GM21526 (cell line): ENCODE data around the gene ZBTB25.

Experiments used
- ATAC-seq: cut with Tn5 transposase; IDR thresholded peaks from one replicate; pipeline ENCODE4 v1.9.1; 2021; ENCODE audit warnings: moderate library complexity; ENCODE audit not compliant: unreplicated experiment, low FRiP score

ZBTB25 gene, protein sequence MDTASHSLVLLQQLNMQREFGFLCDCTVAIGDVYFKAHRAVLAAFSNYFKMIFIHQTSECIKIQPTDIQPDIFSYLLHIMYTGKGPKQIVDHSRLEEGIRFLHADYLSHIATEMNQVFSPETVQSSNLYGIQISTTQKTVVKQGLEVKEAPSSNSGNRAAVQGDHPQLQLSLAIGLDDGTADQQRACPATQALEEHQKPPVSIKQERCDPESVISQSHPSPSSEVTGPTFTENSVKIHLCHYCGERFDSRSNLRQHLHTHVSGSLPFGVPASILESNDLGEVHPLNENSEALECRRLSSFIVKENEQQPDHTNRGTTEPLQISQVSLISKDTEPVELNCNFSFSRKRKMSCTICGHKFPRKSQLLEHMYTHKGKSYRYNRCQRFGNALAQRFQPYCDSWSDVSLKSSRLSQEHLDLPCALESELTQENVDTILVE

DNA sequence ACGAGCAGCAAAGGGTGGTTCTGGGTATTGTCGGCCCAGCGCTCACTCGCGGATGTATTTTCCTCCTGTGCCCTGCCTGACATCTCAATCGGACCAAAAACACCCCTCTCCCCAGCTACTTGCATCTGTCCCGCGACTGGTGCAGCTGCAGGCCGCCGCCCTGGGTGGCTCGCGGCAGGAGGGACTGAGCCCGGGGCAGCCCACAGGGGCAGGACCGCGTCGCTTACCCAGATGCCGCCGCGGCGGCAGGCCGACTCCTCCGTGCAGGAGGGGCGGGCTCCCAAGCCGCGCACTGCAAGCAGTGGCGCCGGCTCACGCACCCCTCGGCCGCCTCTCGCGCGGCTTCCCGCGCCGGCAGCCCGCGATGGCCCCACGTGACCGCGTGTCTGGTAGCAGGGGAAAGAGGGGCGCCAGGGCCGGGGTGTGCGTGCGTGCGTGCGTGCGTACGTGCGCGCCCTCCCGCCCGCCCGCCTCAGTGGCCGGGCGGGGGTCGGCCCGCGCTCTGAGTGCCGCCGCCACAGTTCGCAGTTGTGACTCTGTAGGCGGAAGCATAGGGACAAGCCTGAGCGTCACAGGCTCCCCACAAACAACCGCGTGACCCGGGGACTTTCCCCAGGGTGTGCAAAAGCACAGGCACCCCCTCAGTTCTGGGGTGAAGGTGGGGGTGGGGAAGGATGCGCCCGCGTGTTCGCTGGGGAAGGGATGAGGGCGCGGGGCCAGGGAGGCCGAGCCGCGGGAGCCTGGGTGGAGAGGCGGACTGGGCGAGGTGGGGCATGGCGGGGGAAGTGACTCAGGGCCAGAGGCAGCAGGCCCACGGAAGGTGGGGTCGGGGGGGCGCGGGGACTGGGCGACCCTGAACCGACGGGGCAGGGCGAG, at the start of gene ZBTB25:
TSS of gene ZBTB25 (minus strand) at position 405 of the 876 bp plus-strand sequence. CDS start 13,305 bp downstream, outside the sequence.
- peak; percentile 52 for ATAC-seq

DNA sequence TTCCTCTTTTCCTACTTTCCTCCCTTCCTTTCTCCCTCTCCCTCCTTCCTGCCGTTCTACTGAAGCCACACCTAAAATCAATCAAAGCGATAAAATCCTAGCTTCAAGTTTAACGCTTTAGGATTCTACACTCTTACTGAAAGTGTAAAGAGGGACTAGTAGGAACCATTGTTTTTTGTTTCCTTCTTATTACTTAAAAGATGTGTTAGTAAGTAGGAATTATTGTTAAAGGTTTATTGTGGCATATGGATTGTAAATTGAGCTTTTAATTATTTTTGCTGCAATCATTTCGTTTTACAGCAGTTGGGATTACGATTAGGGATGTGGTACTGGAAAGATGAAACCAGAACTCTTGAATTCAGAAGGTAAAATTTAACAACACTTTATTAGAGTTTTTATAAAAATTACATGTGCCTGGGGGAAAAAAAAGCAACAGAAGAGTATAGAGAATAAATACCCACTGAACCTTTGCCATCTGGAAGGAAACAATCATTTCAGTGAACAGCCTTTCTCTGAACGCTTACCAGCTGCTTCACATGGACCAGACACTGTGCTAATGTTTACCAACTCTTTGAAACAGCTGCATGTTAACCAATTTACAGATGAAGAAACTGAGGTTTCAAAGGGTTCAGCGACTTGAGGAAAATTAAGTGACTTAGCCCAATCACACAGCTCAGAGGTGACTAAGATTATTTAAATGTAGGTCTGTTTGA, 47.1 kb upstream of the ZBTB25 start:
- ATAC-seq: no peak

DNA sequence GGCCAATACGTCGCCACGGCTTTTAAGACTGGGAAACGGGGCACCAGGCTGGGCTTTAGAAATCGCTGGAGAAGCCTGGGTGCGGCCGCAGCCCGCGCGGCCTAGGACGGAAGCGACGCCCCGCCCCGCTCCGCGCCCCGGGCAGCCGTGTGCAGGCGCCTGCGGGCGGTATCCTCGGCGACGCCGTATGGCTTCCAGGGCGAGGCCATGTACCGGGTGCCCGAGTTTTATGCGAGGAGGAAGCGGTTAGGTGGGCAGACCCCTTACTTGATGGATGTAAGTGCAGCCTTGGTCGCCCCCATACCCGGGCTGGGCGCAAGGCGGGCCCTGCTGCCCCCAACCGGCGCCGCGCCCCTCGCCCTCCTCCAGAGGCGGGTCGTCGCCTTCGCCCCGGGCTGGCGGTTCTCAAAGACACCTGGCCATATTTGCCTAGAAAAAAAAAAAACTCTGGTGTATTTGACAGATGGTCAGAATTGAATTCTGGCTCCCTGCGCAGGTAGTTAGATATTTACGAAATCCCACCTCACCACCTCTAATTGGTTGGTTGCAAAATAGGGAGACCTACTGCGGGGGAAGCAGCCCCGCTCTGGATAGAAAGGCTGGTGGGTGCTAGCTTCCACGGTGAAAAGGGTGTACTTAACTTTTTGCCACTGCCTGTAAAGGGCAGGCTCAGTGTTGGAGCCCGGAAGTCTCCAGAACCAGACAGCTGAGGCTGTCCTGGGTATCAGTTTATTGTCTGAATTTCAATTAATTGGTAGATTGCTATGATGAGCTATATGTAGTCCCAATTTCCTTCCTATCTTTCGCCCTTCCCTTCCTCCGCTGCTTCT, 46.4 kb upstream of the ZBTB25 start, which contains the start of gene PPP1R36:
TSS of gene PPP1R36 (plus strand) at position 171 of the 830 bp plus-strand sequence. CDS start at position 208, 37 bp downstream.
- ATAC-seq: no peak

DNA sequence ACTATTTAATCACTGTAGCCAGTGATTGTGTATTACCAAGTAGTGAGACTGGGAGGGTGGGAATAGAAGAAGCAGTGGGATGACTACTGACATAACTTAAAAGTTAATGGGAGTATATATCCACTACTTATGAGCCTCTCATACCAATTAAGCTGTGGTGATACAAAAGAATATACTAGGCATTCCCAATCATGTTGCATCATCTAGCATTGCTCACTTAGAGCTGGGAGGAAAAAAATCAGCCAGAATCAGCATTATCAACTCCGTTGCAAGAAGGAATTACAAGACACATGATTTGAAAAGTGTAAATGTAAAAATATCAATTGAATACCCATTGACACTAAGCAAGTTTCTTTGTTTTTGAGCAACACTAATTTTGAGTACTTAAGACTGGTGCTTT, 45.4 kb upstream of the ZBTB25 start:
- no peak for ATAC-seq

DNA sequence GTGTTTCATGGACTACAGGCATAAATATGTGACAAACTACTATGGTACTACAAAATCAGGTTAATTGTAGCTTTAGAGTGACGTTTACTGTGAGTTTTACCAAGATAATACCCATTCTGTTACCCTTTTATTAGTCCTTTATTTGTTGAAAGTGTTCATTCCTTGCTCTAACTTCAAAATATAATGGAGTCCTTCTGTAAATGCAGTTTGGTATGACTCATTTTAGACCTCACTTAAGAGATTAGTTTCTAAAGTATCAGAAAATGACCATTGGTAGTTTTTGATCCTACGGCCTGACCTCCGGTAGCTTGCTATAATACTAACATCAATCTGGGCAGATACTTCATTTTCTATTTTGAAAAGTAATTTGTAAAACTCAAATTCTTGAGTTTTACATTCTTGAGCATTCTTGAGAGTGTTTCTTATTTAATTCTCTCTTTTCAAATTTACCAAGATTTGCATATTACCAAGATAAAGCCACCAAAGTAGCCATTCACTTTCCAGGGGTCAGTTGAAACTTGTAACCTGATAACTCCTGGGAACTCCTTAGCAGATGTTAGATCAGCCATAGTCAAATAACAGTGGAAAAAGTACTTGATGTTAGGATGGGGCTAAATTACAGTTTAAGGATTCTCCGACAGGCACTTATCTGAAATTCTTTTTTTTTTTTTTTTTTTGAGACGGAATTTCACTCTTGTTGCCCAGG, 41.1 kb upstream of the ZBTB25 start:
- no peak for ATAC-seq

DNA sequence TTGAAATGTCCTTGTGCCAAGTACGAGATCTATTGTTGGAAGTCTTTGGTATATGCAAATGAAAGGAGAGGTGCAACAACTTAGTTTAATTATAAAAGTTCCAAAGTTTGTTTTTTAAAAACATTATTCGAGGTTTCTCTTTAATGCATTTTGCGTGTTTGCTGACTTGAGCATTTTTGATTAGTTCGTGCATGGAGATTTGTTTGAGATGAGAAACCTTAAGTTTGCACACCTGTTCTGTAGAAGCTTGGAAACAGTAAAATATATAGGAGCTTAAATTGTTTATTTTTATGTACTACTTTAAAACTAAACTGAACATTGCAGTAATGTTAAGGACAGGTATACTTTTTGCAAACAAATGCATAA, 39.2 kb upstream of the ZBTB25 start:
- no peak for ATAC-seq

DNA sequence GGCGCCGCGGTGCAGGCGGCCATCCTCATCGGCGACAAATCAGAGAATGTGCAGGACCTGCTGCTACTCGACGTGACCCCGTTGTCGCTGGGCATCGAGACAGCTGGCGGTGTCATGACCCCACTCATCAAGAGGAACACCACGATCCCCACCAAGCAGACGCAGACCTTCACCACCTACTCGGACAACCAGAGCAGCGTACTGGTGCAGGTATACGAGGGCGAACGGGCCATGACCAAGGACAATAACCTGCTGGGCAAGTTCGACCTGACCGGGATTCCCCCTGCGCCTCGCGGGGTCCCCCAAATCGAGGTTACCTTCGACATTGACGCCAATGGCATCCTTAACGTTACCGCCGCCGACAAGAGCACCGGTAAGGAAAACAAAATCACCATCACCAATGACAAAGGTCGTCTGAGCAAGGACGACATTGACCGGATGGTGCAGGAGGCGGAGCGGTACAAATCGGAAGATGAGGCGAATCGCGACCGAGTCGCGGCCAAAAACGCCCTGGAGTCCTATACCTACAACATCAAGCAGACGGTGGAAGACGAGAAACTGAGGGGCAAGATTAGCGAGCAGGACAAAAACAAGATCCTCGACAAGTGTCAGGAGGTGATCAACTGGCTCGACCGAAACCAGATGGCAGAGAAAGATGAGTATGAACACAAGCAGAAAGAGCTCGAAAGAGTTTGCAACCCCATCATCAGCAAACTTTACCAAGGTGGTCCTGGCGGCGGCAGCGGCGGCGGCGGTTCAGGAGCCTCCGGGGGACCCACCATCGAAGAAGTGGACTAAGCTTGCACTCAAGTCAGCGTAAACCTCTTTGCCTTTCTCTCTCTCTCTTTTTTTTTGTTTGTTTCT, 38.6 kb upstream of the ZBTB25 start:
- ATAC-seq: no peak

DNA sequence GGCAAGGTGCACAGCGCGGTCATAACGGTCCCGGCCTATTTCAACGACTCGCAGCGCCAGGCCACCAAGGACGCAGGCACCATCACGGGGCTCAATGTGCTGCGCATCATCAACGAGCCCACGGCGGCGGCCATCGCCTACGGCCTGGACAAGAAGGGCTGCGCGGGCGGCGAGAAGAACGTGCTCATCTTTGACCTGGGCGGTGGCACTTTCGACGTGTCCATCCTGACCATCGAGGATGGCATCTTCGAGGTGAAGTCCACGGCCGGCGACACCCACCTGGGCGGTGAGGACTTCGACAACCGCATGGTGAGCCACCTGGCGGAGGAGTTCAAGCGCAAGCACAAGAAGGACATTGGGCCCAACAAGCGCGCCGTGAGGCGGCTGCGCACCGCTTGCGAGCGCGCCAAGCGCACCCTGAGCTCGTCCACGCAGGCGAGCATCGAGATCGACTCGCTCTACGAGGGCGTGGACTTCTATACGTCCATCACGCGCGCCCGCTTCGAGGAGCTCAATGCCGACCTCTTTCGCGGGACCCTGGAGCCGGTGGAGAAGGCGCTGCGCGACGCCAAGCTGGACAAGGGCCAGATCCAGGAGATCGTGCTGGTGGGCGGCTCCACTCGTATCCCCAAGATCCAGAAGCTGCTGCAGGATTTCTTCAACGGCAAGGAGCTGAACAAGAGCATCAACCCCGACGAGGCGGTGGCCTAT, 37.8 kb upstream of the ZBTB25 start:
- no peak for ATAC-seq

DNA sequence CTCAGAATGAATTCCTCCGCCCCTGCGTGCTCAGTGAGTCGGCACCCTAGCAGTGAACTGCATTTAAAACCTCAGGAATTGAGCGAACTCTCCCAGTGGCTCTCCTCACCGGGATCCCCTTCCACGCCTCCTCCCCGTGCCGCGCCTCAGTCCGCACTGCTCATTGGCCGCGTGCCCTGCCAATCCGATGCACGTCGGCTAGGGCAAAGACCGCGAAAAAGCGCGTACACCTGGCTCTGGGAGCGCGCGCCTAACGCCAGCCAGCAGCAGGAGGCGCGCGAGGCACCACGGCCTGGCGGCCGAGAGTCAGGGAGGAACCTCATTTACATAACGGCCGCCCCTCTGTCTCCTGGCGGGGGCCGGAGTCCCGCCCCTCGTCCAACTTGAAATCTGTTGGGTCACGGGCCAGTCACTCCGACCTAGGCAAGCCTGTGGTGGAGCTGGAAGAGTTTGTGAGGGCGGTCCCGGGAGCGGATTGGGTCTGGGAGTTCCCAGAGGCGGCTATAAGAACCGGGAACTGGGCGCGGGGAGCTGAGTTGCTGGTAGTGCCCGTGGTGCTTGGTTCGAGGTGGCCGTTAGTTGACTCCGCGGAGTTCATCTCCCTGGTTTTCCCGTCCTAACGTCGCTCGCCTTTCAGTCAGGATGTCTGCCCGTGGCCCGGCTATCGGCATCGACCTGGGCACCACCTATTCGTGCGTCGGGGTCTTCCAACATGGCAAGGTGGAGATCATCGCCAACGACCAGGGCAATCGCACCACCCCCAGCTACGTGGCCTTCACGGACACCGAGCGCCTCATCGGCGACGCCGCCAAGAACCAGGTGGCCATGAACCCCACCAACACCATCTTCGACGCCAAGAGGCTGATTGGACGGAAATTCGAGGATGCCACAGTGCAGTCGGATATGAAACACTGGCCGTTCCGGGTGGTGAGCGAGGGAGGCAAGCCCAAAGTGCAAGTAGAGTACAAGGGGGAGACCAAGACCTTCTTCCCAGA, 36.9 kb upstream of the ZBTB25 start, which contains the start of gene HSPA2:
TSS of gene HSPA2 (plus strand) at position 534 of the 995 bp plus-strand sequence. CDS start at position 643, 109 bp downstream.
- ATAC-seq: peak; percentile 91

DNA sequence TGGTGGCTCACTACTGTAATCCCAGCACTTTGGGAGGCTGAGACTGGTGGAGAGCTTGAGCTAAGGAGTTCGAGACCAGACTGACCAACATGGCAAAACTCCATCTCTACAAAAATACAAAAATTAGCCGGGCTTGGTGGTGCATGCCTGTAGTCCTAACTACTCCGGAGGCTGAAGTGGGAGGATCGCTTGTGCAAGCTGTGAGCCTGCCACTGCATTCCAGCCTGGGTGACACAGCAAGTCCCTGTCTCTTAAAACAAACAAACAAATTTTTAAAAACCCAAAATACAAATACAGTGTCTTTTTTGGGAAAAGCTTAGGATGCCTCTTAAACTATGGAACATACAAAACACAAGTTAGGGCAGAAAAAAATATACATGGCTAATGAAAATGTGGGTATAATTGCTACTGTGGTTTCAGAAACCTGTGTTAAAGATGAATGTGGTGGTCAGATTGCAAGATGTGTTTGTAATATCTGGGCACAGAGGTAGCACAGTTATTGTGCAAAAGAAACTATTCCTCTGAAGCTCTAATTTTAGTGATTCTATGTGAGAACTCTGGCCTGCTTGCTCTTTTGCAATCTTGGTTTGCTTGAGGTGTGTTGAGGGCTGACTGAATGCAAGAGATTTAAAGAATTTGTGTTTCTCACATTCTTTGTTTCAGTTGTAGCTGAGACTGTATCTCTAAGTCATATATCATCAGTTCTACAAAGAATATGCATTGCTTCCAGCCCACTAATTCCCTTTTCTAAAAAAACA, 33.0 kb upstream of the ZBTB25 start:
- no peak for ATAC-seq

DNA sequence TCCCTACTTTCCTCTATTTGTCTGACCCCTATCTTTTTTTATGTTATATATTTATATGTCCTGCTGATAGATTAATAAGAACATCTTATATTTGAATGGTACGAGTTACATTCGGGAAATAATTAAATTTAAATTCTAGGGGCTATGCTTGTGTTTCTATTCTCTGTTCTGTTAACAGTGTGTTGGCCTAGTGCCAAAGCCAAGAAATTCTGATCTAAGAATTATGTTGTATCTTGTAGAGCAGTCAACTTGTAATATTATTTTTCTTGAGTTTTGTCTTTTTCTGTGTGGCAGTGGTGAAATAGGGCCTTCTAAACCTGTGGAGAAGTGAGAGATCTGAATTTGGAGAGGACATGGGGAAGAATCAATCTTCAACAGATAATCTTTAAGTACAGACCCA, 27.9 kb upstream of the ZBTB25 start:
- ATAC-seq: no peak

DNA sequence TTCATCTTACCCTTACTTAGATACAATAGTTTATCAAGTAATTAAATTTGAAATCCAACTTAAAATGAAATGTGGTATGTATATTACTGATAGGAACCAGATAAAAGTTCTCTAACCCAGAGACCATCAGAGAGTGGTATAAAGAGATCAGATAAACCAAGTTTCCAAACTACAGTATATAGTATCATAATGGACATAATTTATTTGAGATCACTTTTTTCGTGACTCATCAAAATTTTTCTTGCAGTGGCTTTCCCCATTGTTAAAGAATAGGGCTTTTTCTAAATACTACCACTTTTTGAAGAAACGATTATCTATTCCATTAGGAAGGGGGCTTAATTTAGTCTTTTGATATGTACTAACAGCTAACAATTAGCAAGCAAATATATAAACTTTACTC, 21.7 kb upstream of the ZBTB25 start:
- no peak for ATAC-seq

DNA sequence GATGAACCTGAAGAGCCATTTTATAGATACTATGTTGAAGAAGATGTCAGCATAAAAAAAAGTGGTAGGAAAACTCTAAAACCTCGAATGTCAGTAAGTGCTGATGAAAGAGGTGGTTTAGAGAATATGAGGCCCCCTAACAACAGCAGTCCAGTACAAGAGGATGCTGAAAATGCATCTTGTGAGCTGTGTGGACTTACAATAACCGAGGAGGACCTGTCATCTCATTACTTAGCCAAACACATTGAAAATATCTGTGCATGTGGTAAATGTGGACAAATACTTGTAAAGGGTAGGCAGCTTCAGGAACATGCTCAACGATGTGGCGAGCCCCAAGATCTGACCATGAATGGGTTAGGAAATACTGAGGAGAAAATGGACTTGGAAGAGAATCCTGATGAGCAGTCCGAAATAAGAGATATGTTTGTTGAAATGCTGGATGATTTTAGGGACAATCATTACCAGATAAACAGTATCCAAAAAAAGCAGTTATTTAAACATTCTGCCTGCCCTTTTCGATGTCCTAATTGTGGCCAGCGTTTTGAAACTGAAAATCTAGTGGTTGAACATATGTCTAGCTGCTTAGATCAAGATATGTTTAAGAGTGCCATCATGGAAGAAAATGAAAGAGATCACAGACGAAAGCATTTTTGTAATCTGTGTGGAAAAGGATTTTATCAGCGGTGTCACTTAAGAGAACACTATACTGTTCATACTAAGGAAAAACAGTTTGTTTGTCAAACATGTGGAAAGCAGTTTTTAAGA, 19.1 kb upstream of the ZBTB25 start:
- no peak for ATAC-seq

DNA sequence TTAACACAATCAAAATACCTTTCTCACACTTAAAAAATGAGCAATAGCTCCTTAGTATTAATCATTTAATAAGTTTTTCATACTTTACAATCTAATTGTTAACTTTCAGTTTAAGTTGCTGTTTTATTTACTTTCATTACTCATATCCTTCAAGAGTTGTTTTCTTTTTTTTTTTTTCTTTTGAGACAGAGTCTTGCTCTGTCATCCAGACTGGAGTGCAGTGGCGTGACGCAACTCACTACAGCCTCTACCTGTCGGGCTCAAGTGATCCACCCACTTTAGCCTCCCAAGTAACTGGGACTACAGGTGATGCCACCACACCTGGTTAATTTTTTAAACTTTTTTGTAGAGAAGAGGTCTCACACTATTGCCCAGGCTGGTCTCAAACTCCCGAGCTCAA, 17.1 kb upstream of the ZBTB25 start:
- ATAC-seq: no peak

DNA sequence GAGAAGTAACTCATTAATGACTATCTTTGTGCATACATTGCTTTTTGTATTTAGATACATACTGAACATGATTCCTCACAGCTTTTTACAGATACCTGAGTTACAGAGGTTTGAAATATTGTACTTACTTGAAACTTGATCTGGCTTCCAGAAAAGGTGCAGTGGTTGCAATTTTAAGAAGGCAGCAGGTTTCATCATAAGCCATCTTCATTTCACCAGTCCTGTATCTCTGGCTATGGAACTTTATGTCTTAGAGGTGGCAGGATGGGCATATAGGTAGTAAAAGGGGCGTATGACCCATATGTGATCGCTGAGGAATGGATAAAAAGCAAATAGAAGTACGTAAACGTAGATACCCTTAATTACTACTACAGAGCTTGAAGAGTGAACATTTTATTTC, 14.6 kb upstream of the ZBTB25 start:
- ATAC-seq: no peak
